KOPT-K1 (cell line): ENCODE data around the gene SLC16A10.
"Not testable (repeated sequence)": the region's sequence is repeated elsewhere in the genome, so short reads cannot be mapped to it uniquely, and the experiment has no call there.

Experiments
- H3K27ac ChIP-seq: fragments of 200-600 bp; sonication (generic); 2 replicates; pipeline ENCODE4 v1.5.1; 2016; ENCODE audit warnings: antibody characterized with exemption, mild to moderate bottlenecking, low read depth, low read length; ENCODE audit not compliant: poor library complexity, severe bottlenecking
- H3K36me3 ChIP-seq: fragments of 200-600 bp; sonication (generic); 2 replicates; pipeline ENCODE4 v1.5.1; 2017; ENCODE audit warnings: antibody characterized with exemption, mild to moderate bottlenecking, low read length, moderate library complexity; ENCODE audit not compliant: insufficient read depth
- H3K9me3 ChIP-seq: fragments of 200-600 bp; sonication (generic); 2 replicates; pipeline ENCODE4 v1.5.1; 2017; ENCODE audit warnings: antibody characterized with exemption, low read length, mild to moderate bottlenecking; ENCODE audit not compliant: insufficient read depth, poor library complexity, severe bottlenecking

The SLC16A10 gene

GRCh38 chr6:111222341-111222740 is 135.0 kb downstream of the SLC16A10 start:
- H3K9me3 ChIP-seq: no peaks in the 10 kb centered on the region
- H3K36me3 ChIP-seq: no peaks in the 10 kb centered on the region

GRCh38 chr6:111228094-111228493 is 140.8 kb downstream of the SLC16A10 start:
- Histone ChIP-seq H3K36me3 (no peaks in the 10 kb centered on the region), H3K27ac (no peak overlapping the region), H3K9me3 (no peaks in the 10 kb centered on the region)

More at GRCh38 chr6:111222341-111222740, 135.0 kb downstream of the SLC16A10 start:
- H3K27ac ChIP-seq: no peak overlapping the region

- Histone ChIP-seq H3K27ac (no peak overlapping the region), H3K9me3 (no peaks in the 10 kb centered on the region), H3K36me3 (no peaks in the 10 kb centered on the region)
These were observed 143.2 kb downstream of the SLC16A10 start for GRCh38 chr6:111230351-111231089.

- Histone ChIP-seq H3K27ac (no peak overlapping the region), H3K36me3 (no peaks in the 10 kb centered on the region), H3K9me3 (no peaks in the 10 kb centered on the region)
These were observed 143.8 kb downstream of the SLC16A10 start for GRCh38 chr6:111231090-111231459.

- no peaks in the 10 kb centered on the region for H3K36me3 ChIP-seq
- no peak overlapping the region for H3K27ac ChIP-seq
- H3K9me3 ChIP-seq: no peaks in the 10 kb centered on the region
These were observed 150.5 kb downstream of the SLC16A10 start for GRCh38 chr6:111237852-111238251.

- Histone ChIP-seq H3K36me3 (no peaks in the 10 kb centered on the region), H3K27ac (no peak overlapping the region)
These were observed 151.3 kb downstream of the SLC16A10 start for GRCh38 chr6:111238464-111239119.

GRCh38 chr6:111239461-111239860 is 152.2 kb downstream of the SLC16A10 start:
- Histone ChIP-seq H3K27ac (no peak overlapping the region), H3K36me3 (no peaks in the 10 kb centered on the region), H3K9me3 (no peaks in the 10 kb centered on the region)

More at GRCh38 chr6:111238464-111239119, 151.3 kb downstream of the SLC16A10 start:
- no peaks in the 10 kb centered on the region for H3K9me3 ChIP-seq

- Histone ChIP-seq H3K27ac (no peak overlapping the region), H3K36me3 (no peaks in the 10 kb centered on the region), H3K9me3 (no peaks in the 10 kb centered on the region)
These were observed 155.1 kb downstream of the SLC16A10 start for GRCh38 chr6:111242452-111242851.

GRCh38 chr6:111243095-111243494 is 155.8 kb downstream of the SLC16A10 start:
- H3K27ac ChIP-seq: no peak overlapping the region
- H3K36me3 ChIP-seq: no peaks in the 10 kb centered on the region
- no peaks in the 10 kb centered on the region for H3K9me3 ChIP-seq

GRCh38 chr6:111248789-111249188 is 161.5 kb downstream of the SLC16A10 start:
- no peaks in the 10 kb centered on the region for H3K9me3 ChIP-seq
- no peaks in the 10 kb centered on the region for H3K36me3 ChIP-seq
- H3K27ac ChIP-seq: no peak overlapping the region

GRCh38 chr6:111250791-111251354 is 163.6 kb downstream of the SLC16A10 start:
- no peaks in the 10 kb centered on the region for H3K36me3 ChIP-seq
- H3K27ac ChIP-seq: no peak overlapping the region
- no peaks in the 10 kb centered on the region for H3K9me3 ChIP-seq

GRCh38 chr6:111252726-111253125 is 165.4 kb downstream of the SLC16A10 start:
- Histone ChIP-seq H3K27ac (no peak overlapping the region), H3K36me3 (no peaks in the 10 kb centered on the region)

GRCh38 chr6:111254004-111254778 is 166.9 kb downstream of the SLC16A10 start:
- Histone ChIP-seq H3K36me3 (no peaks in the 10 kb centered on the region), H3K9me3 (no peaks in the 10 kb centered on the region), H3K27ac (no peak overlapping the region)

More at GRCh38 chr6:111252726-111253125, 165.4 kb downstream of the SLC16A10 start:
- no peaks in the 10 kb centered on the region for H3K9me3 ChIP-seq

- Histone ChIP-seq H3K27ac (no peak overlapping the region), H3K9me3 (no peaks in the 10 kb centered on the region), H3K36me3 (no peaks in the 10 kb centered on the region)
These were observed 167.5 kb downstream of the SLC16A10 start for GRCh38 chr6:111254779-111255166.

- not testable (repeated sequence) for H3K36me3 ChIP-seq, H3K27ac ChIP-seq, H3K9me3 ChIP-seq
These were observed 168.5 kb downstream of the SLC16A10 start for GRCh38 chr6:111255838-111256237.
